Suprapubic skin (tissue), 3 donors: ENCODE data around the gene ERCC8.

Source experiments
- CTCF ChIP-seq, 2 donors: fragments of 200-600 bp in 1 of 2; fragments of 450-650 bp in 1 of 2; sonication (generic) in 1 of 2; IDR thresholded peaks; one replicate each; pipeline ENCODE4 v1.5.1; 2016 to 2019; ENCODE audit warnings: antibody characterized with exemption in 2 of 2, mild to moderate bottlenecking in 1 of 2, moderate library complexity in 1 of 2
- POLR2A ChIP-seq, 2 donors: fragments of 450-650 bp; IDR thresholded peaks; one replicate each; pipeline ENCODE4 v1.6.1; 2017; ENCODE audit warnings: antibody characterized with exemption in 2 of 2, mild to moderate bottlenecking in 2 of 2, moderate library complexity in 2 of 2

GRCh38 chr5:60827201-60827600, 117.7 kb downstream of the ERCC8 start:
- TF ChIP-seq CTCF (IDR thresholded peaks at IDR 0.05) = no peak
- no peak for TF ChIP-seq POLR2A (IDR thresholded peaks at IDR 0.05)
